Mucosa of descending colon (tissue), 3 donors: ENCODE data around the gene RELN. TPM values are rescaled to one million over a fixed set of nuclear protein-coding genes. Genes with fewer than 3 reads are reported as not detected.

Source experiments
- ATAC-seq: fragments of 200-7000 bp; cut with Tn5 transposase; one replicate; pipeline ENCODE4 v1.9.1; 2020; ENCODE audit warnings: mild to moderate bottlenecking, moderate library complexity
- DNase-seq, 3 donors: peaks; one replicate each; pipeline ENCODE4 v3.0.0-alpha.2; 2020
- H3K36me3 ChIP-seq: fragments of 200-600 bp; one replicate; pipeline ENCODE4 v1.8.0; 2021; ENCODE audit warnings: low read depth, mild to moderate bottlenecking
- H3K4me1 ChIP-seq: fragments of 200-600 bp; one replicate; pipeline ENCODE4 v1.8.0; 2021; ENCODE audit warnings: low read depth, mild to moderate bottlenecking
- H3K4me3 ChIP-seq: fragments of 200-600 bp; one replicate; pipeline ENCODE4 v1.8.0; 2021; ENCODE audit warnings: mild to moderate bottlenecking
- H3K9me3 ChIP-seq: fragments of 200-600 bp; one replicate; pipeline ENCODE4 v1.8.0; 2021; ENCODE audit warnings: mild to moderate bottlenecking
- intact Hi-C, 2 donors: fragments of 100-400 bp; cut with DNase I in 1 of 2; cut with micrococcal nuclease in 1 of 2; formaldehyde crosslinking; loops; one replicate each; pipeline versions ENCODE4 v1.11.0 to v1.11.1; 2022; cut with DNase I, micrococcal nuclease
- total RNA-seq, 3 donors: library from RNA; stranded (reverse); fragmentation: NEBNext Ultra II Directional in 2 of 3; extraction: Animal tissue kit (Norgen Biotek cat#: 25700) in 2 of 3; gene quantifications; one replicate each; pipeline versions ENCODE4 v1.2.1 to v1.2.4, GENCODE V29; 2021 to 2023
- TF ChIP-seq, protein P1 (sequence below): fragments of 200-600 bp; IDR thresholded peaks from one replicate; pipeline ENCODE4 v1.8.0; 2022; ENCODE audit warnings: antibody characterized with exemption, mild to moderate bottlenecking
- donor health status: DM: no; HTN: no; CAD: no; lungs with moderate emphysema.
- donor health status: DM: no; HTN: no; CAD: no.
- donor health status: DM: no; HTN: yes; CAD: no.

The RELN gene
- total RNA-seq, 3 donors from 2014 or later = 1.1 to 4.4 (median 2.4) TPM

DNA sequence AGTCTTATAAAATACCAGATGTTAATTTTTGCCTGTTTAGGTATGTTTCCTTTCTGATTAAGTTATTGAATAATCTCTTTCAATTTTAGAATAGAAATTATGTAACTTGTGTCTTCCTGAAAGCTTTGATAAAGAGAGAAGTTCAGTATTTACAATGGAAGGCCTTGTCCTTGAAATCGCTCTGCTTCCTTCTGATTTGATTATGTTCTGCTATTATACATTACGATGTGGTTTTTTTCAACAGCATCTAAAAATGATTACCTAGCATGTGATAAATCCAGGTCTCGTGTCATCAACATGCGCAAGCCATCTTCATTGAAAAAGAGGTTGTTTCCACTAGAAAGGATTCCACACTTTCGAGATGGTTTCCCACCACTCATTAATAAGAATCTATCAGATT, 447.0 kb downstream of the RELN start:
- no peak for DNase-seq
- no peaks in the 10 kb centered on the region for H3K4me1 ChIP-seq
- intact Hi-C loops = no loop called here
- no peaks in the 10 kb centered on the region for H3K36me3 ChIP-seq
- TF ChIP-seq, protein P1, sequence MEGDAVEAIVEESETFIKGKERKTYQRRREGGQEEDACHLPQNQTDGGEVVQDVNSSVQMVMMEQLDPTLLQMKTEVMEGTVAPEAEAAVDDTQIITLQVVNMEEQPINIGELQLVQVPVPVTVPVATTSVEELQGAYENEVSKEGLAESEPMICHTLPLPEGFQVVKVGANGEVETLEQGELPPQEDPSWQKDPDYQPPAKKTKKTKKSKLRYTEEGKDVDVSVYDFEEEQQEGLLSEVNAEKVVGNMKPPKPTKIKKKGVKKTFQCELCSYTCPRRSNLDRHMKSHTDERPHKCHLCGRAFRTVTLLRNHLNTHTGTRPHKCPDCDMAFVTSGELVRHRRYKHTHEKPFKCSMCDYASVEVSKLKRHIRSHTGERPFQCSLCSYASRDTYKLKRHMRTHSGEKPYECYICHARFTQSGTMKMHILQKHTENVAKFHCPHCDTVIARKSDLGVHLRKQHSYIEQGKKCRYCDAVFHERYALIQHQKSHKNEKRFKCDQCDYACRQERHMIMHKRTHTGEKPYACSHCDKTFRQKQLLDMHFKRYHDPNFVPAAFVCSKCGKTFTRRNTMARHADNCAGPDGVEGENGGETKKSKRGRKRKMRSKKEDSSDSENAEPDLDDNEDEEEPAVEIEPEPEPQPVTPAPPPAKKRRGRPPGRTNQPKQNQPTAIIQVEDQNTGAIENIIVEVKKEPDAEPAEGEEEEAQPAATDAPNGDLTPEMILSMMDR = no peak
- H3K4me3 ChIP-seq = no peak overlapping the region
- no peaks in the 10 kb centered on the region for H3K9me3 ChIP-seq
- no peak for ATAC-seq

DNA sequence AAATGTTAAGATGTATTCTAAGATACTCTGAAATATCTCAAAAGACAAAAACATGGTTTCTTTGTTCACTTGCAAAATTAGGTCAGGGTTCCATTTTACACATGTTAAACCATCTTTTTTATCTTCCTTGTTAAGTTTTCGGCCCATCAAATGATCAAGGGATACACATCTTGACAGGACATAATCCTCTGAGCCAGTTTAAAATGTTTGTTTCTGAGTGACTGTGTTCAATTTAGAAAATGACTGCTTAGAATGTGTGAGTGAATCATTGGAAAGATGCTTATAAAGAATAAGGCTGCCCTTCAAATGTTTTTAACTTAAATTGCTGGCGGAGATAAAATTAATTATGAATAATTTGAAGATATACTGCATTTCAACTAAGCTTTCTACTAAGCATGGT, 447.5 kb downstream of the RELN start:
- TF ChIP-seq, protein P1 = no peak
- DNase-seq (no peak), ATAC-seq (no peak)
- intact Hi-C loops = no loop called here
- H3K36me3 ChIP-seq = no peaks in the 10 kb centered on the region
- H3K4me1 ChIP-seq = no peaks in the 10 kb centered on the region
- no peaks in the 10 kb centered on the region for H3K9me3 ChIP-seq
- no peak overlapping the region for H3K4me3 ChIP-seq

DNA sequence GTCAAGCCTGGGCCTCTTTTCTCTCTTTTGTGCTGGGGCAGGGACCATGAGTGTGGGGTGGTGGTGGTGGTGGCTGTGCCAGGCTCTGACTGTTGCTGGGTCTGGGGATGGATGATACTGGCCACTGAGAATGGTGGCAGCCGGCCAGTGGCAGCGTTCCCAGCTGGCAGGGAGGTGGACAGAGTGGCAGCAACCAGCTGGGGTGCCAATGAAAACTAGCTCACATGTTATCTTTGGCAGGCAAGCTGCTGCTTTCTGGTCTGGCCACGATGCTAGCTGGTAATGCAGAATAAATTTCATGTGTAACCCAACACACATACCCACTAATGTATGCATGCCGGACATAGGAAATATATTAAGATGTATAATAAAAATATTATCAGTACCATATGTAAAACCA, 448.4 kb downstream of the RELN start:
- no peak for DNase-seq
- Histone ChIP-seq H3K9me3 (no peaks in the 10 kb centered on the region), H3K4me1 (no peaks in the 10 kb centered on the region), H3K4me3 (no peak overlapping the region), H3K36me3 (no peaks in the 10 kb centered on the region)
- TF ChIP-seq, protein P1 = no peak
- no peak for ATAC-seq
- intact Hi-C loops = no loop called here

DNA sequence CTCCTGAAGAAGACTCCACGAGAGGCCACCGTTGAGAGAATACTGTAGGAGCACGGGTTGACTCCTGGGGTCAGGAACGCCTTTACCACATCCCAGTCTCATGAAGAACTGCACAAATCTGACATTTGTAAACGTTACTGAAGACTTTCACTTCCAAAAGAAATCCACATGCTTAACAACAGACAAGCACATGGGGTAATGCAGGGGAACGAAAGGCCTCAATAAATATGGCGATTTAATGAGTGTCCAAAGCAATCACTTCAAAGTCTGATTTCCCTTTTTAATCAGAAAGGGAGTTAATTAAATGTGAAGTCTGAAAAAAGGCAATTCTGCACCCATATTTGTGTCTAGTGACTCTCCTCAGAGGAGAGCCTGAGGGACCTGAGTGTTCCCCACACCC, 449.1 kb downstream of the RELN start:
- ATAC-seq = no peak
- no peak overlapping the region for H3K4me3 ChIP-seq
- intact Hi-C loops = no loop called here
- H3K36me3 ChIP-seq = no peaks in the 10 kb centered on the region
- no peaks in the 10 kb centered on the region for H3K4me1 ChIP-seq
- no peaks in the 10 kb centered on the region for H3K9me3 ChIP-seq
- TF ChIP-seq, protein P1 = no peak
- no peak for DNase-seq

DNA sequence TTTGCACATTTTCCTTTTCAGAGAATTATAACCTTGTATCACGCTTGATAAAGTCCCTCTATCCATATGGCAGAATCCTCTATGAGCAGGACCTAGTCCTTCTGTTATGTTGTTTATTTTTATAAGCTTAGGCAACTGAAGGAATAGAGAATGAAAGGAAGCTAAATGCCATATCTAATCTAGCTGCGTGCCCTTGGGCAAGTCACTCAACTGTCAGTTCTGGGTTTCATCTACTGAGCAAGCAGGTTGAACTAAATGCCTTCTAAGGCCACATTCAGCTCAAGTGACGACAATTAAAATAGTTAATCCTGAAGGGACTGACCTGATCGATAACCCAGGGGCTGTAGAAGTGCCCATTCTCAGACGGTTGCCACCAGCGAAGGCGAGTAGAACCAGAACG, 449.6 kb downstream of the RELN start:
- H3K4me3 ChIP-seq = no peak overlapping the region
- H3K9me3 ChIP-seq = no peaks in the 10 kb centered on the region
- ATAC-seq (no peak), DNase-seq (no peak)
- intact Hi-C loops = no loop called here
- no peaks in the 10 kb centered on the region for H3K36me3 ChIP-seq
- TF ChIP-seq, protein P1 = no peak
- H3K4me1 ChIP-seq = no peaks in the 10 kb centered on the region

DNA sequence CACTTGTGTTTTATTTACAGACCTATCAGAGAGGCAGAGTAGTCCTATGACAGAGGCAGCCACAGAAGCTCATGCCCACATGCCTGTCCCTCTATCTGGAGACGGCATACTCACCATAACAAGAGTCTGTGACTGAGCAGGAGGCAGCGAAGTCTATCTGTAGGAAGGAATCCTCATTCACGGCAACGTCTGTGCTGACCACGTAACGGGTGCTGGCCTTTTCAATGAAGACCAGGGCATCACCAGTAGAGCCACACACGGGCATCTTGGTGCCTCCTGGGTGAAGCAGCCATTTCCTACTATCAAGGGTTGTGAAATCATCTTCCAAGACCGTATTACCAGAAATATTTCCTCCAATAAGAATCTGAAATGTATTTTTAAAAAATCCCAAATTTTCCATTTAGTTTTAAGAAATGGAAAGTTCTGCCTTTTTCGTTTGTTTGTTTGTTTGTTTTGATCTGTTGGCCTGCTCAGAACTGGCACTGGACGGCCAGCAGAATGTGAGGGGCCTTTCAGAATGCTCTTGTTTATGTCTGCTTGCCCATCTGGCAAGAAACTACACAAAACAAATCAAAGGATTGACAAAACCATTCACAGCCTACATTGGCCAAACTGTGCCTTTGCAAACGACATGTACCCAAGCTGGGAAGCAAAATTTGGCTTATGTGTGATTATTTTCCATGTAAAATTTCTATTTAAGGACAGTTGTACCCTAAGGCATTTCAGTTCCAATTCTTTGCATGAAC, 450.3 kb downstream of the RELN start:
- Histone ChIP-seq H3K4me3 (no peak overlapping the region), H3K36me3 (no peaks in the 10 kb centered on the region), H3K4me1 (no peaks in the 10 kb centered on the region), H3K9me3 (no peaks in the 10 kb centered on the region)
- TF ChIP-seq, protein P1 = no peak
- ATAC-seq (no peak), DNase-seq (no peak)
- intact Hi-C loops = no loop called here
